ENCODE data around the gene PPP1R11. TPM values are rescaled to one million over a fixed set of nuclear protein-coding genes. Genes with fewer than 3 reads are reported as not detected.

The PPP1R11 gene
- total RNA-seq, 1 experiment from 2014 or later, result 23.8 TPM

- Histone ChIP-seq H3K27me3 (ENCODE audit: insufficient read depth, low read length) (peaks cover 26% of the 10 kb centered on the region; the same call in 1 of the 2 replicates), H3K4me1 (ENCODE audit: insufficient read depth, low read length) (peaks cover 5% of the 10 kb centered on the region; the same call in 1 of the 2 replicates)
- H3K4me3 Mint-ChIP-seq, result no peak overlapping the region
Observed at GRCh38 chr6:30104661-30105060, 37.7 kb downstream of the PPP1R11 start.

More at GRCh38 chr6:30104661-30105060, 37.7 kb downstream of the PPP1R11 start:
- Histone ChIP-seq H3K4ac (ENCODE audit: low read depth, low read length) (no peak overlapping the region), H3K23ac (ENCODE audit: insufficient read length, low read depth, low read length) (no peak overlapping the region), H4K8ac (replicated peaks; ENCODE audit: insufficient read length, low read depth, low read length) (no peak overlapping the region), H2BK5ac (ENCODE audit: insufficient read length, low read length) (no peak overlapping the region), H4K91ac (ENCODE audit: insufficient read length, low read depth, low read length) (no peak overlapping the region), H3K9me3 (ENCODE audit: control insufficient read depth, low read depth, low read length) (no peaks in the 10 kb centered on the region), H2BK12ac (ENCODE audit: insufficient read length, low read depth, low read length) (no peak overlapping the region), H2BK120ac (ENCODE audit: low read depth, low read length, poor library complexity, severe bottlenecking) (no peak overlapping the region), H3K79me2 (ENCODE audit: insufficient read depth, low read length) (no peaks in the 10 kb centered on the region), H2AFZ (ENCODE audit: low read length) (no peak overlapping the region), H3K27ac (ENCODE audit: insufficient read length, low read depth, low read length) (no peak overlapping the region), H3K18ac (ENCODE audit: insufficient read length, low read depth, low read length) (no peak overlapping the region), H2BK15ac (ENCODE audit: low read depth, low read length) (no peak overlapping the region), H3T11ph (ENCODE audit: low read length) (no peak overlapping the region), H3K56ac (ENCODE audit: insufficient read length, low read depth, low read length) (no peak overlapping the region), H3K79me1 (ENCODE audit: insufficient read depth, low read depth, low read length, poor library complexity, severe bottlenecking) (no peaks in the 10 kb centered on the region), H2AK5ac (ENCODE audit: insufficient read length, low read length) (no peak overlapping the region), H3K4me2 (ENCODE audit: insufficient read depth, insufficient read length, low read length) (no peak overlapping the region), H4K5ac (ENCODE audit: insufficient read length, low read depth, low read length) (no peak overlapping the region), H2BK20ac (ENCODE audit: low read depth, low read length, poor library complexity, severe bottlenecking) (no peak overlapping the region), H3K23me2 (ENCODE audit: insufficient read length, low read depth, low read length, poor library complexity, severe bottlenecking) (peaks cover 22% of the 10 kb centered on the region), H3K14ac (ENCODE audit: insufficient read depth, low read length) (no peak overlapping the region), H4K20me1 (ENCODE audit: control insufficient read depth, insufficient read depth, insufficient read length) (no peaks in the 10 kb centered on the region), H3K9ac (ENCODE audit: extremely low read depth, insufficient read length, low read length) (no peak overlapping the region)
- Mint-ChIP-seq H3K4me1 (peaks cover 36 to 37% of the 10 kb centered on the region in 2 experiments), H3K27ac (no peak overlapping the region), H3K27me3 (ENCODE audit: low read depth) (peaks cover 92% of the 10 kb centered on the region), H3K36me3 (ENCODE audit: insufficient read depth in 1 of 3, low read depth in 3 of 3) (peaks cover 0 to 2% (median 0%) of the 10 kb centered on the region in 3 experiments; a peak in 1 of 7 replicates), H3K9me3 (peaks cover 0 to 5% of the 10 kb centered on the region in 2 experiments; a peak in 3 of 5 replicates)
- DNase-seq, result no peak
- TF ChIP-seq CTCF (conservative IDR thresholded peaks at IDR 0.05), result peak; percentile 42; the same call in 2 of the 3 replicates
- WGBS (ENCODE audit: extremely low coverage, insufficient read length, low lambda C conversion rate), result no CpG with 5 or more reads among the region's 2 CpGs
